Erythroblast (primary cell): ENCODE measurements around the gene PTPRT.
A peak's percentile ranks its signal among the peaks of the same experiment; 100 is the strongest.

Experiments
- DNase-seq, 2 experiments: peaks; one replicate each; lab custom pipeline; 2025; lab: John Stamatoyannopoulos, UW
- GATA1 ChIP-seq: IDR thresholded peaks from 2 replicates; pipeline ENCODE4 v1.6.1; 2011; ENCODE audit warnings: low read depth, mild to moderate bottlenecking, control low read depth, low read length, moderate library complexity
- POLR2A ChIP-seq: IDR thresholded peaks from 2 replicates; pipeline ENCODE4 v1.6.1; 2011; ENCODE audit warnings: mild to moderate bottlenecking, low read length

PTPRT gene

DNA sequence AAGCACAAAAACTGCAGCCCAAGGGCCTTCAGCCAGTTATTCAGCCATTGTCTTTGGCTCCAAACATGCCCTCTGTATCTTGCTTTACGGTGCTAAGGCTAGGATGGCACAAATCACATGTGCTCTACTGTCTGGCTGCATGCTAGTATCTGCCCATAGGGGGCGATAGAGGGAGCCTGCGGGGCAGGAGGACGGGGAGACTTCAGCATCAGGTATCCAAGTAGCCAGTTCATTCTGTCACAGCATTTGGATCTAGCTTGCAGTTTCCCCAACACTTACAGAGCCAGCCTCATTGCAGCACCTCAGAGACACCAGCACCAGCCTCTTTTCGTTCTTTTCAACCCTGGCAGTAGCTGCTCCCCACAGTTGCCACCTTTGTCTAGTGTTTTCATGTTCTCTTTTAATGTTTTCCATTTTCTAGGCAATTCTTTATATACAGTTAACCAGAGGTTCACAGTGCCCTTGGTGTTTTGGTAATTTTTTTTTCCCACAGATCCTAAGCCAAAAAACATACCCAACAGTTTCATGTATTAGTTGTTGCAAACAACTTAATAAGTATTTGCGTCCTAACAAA lies 705.9 kb downstream of the PTPRT start:
- TF ChIP-seq GATA1 (no peak), POLR2A (no peak)
- peak; percentile 21 to 43 for DNase-seq

DNA sequence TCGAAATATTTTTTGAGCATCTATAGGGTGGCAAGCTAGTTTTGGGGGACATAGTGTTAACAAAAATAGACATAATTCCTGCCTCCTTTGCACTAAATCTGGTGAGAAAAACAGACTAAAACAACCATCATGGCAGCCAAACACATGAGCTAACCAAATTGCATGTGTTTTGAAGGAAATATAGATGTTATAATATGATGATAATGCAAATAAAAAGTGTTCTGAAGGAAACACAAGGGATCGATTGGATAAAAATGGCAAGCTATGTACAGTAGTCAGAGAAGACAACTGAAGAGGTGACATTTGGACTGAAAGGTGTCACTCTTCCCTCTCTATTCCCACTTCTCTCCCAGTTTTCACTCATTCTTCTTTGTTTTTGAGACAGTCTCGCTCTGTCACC lies 706.9 kb downstream of the PTPRT start:
- no peak for TF ChIP-seq POLR2A
- TF ChIP-seq GATA1, result no peak
- no peak for DNase-seq

DNA sequence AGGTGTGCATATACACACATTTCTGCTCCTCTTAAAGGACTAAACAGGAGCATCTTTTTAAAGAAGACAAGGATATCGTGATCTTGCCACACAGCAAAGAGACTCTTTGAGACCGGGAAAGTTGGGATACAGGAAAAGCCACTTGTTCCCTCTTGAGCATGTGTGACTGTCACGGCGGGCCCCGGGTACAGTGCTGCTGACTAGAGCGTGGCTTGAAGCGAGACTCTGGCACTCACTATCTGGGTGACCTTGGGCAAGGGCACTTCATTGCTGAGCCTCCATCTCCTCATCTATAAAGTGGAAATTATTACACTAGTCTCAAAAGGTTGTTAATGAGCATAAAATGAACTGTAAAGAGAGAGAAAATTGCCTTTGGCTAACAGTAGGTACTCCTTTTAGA lies 713.9 kb downstream of the PTPRT start:
- TF ChIP-seq GATA1, result no peak
- TF ChIP-seq POLR2A, result no peak

DNA sequence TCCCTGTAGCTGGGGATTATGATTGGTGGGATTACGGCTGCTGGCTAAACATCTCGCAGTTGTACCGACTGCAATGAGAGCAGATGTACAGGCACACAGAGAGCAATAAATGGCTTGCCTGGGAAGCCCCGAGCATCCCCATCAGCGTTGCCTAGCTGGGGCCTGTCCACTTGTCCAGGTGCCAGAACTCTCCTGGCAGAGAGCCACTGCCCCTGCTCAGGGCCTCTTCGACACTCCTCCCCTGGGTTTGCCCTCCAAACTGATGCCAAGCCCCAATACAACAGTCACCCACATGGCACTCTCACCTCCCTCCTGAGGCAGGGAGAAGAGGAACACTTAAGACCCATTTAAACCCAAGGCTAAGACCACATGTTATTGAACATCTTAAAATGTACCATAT lies 715.1 kb downstream of the PTPRT start:
- TF ChIP-seq GATA1 (no peak), POLR2A (no peak)
- DNase-seq, result no peak

More for the DNA sequence above, 713.9 kb downstream of the PTPRT start:
- DNase-seq, result no peak

DNA sequence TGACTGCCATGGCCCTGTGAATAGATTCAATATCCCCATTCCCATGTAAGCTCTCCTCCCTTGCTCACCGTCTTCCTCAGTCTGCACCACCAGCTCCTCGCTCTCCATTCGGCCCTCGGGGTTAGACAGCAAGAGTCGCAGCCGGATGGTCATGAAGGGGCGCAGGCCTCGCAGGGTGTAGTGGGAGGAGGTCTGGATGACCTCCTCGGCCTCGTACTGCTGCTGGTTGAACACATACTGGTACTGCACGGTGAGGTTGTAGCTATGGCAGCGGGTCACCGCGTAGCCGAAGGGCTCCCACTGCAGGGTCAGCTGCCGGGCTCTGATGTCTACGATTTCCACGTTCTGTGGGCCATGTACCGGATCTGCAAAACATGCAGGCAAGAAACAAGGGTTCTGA lies 717.5 kb downstream of the PTPRT start:
- no peak for DNase-seq
- TF ChIP-seq GATA1, result no peak
- TF ChIP-seq POLR2A, result no peak

DNA sequence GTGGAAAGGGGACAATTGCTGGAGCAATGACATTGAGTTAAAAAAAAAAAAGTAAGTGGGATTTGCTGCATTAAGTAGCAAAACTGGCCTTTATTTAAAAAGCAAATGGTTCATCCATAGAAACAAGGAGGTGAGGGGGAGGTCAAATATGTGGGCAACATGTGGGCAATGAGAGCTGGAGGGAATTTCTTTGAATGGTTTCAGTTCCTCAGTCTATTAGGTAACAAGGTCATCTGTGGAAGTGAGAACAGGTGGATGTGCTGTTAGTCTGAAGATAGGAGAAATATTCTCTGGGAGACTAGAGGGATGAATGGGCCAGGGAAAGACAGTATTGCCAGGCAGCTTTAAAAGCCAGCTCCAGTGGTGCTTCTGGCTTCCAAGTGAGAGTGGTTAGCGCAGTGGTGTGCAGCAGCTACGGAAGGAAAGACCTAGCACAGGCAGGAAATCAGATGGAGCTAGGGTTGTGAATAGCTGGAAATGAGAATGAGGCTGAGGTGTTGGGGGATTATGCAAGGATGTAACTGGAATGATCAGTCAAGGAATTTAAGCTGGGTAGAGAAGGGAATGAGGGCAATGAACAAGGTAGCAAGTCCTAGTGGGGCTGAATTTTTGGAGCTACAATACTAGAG lies 727.6 kb downstream of the PTPRT start:
- TF ChIP-seq GATA1 (no peak), POLR2A (no peak)
- DNase-seq, result no peak

DNA sequence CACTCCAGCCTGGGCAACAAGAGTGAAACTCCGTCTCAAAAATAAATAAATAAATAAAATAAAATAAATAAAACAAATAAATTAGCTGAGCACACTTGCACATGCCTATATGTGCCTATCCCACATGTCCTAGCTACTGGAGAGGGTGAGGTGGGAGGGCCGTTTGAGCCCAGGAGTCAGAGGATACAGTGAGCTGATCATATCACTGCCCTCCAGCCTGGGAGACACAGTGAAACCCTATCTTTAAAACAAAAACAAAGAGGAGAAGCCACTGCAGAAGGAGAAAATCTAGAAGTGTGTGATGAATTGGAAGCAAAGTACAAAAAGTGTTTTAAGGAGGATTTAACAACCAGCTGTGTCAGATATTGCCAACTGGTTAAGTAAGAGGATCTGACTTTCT lies 728.4 kb downstream of the PTPRT start:
- no peak for DNase-seq
- TF ChIP-seq POLR2A, result no peak
- TF ChIP-seq GATA1, result no peak

DNA sequence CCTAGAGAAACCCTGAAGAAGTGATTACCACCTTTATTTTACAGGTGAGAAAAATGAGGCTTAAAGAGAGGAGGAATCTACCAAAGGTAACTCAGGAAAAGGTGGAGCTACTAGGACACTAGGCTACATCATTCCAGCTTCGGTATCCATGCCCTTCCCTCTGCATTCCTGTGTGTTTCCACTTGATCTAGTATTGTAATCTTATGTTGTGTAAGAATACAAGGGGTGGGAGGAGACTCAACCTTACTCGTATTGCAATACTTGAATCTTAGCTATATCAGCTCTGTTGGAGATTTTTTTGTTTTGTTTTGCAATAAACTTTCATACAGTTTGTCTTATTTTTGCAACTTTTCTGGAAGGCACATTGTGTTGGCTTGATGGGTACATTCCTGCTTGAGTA lies 742.4 kb downstream of the PTPRT start:
- TF ChIP-seq POLR2A, result no peak
- TF ChIP-seq GATA1, result no peak

DNA sequence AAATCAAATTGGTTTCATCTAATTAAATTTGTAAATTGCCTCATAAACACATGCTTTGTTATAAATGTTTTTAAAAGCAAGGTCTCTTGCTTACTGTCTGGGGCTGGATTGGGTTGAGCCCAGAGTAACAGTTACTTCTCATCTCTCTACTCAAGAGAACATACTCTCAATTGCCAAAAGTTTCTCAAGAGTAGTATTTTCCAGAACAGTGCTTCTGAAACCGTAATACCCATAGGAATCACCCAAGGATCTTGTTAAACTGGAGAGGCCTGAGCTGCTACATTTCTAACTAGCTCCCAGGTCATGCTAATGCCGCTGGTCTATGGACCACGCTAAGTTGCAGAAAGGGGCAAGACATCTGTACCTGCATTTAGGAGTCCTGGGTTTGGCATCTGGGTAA lies 744.9 kb downstream of the PTPRT start:
- DNase-seq, result no peak
- TF ChIP-seq POLR2A (no peak), GATA1 (no peak)

More for the DNA sequence above, 742.4 kb downstream of the PTPRT start:
- no peak for DNase-seq

DNA sequence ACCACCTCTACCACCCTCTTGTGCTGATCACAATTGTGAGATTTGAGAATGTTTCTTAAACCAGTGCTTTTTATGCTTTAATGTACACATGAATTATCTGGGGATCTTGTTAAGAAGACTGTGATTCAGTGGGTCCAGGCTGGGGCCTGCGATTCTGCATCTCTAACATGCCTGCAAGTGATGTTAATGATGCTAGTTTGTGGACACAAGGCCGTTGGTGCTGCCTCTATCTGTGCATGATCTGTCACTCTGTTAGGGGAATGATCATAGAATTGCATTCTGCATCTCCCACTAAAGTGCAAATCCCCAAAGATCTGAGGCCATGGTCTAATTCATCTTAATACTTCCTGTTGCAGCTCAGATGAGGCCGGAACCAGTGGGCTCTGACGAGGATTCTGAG lies 746.5 kb downstream of the PTPRT start:
- no peak for DNase-seq
- no peak for TF ChIP-seq POLR2A
- no peak for TF ChIP-seq GATA1

DNA sequence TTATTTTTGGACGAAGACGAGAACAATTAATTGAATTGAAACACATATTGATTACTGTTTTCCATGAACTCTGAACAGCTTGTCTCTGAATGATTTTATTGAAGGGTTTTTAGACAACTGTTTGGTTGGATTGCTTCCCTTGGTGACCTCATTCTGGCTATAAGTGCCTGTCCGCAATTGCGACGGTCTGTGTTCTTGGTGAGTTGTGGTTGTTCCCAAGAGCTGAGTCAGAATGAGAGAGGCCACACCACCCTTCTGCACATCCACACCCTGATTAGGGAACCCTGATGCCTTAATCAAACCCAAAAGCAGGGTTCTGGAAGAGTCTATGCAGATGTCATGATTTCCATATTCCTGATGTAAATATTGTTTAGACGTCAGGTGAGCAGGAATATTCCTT lies 747.0 kb downstream of the PTPRT start:
- TF ChIP-seq POLR2A, result no peak
- no peak for TF ChIP-seq GATA1
- DNase-seq, result no peak

DNA sequence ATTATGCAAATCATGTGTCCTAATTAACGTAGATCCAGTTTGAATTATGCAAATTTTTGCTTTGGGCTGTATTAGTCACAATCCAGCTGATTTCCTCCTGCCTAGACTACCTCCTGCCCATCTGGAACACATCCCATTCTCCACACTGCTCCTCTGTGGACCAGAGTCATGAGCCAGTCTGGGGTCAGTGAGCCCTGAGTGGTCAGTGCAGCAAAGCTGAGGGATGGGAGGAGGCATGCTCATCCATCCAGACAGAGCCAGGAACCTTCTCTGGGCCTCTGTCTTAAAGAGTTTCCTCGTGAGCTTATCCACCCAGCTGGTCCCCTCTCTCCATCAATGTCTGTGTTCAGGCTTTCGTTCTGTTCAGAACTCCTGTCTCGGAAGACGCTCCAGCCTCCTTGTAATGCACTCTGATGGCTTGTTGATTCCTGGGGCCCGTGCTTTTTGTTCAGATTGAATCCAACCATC lies 747.8 kb downstream of the PTPRT start:
- DNase-seq, result no peak
- no peak for TF ChIP-seq GATA1
- TF ChIP-seq POLR2A, result no peak

DNA sequence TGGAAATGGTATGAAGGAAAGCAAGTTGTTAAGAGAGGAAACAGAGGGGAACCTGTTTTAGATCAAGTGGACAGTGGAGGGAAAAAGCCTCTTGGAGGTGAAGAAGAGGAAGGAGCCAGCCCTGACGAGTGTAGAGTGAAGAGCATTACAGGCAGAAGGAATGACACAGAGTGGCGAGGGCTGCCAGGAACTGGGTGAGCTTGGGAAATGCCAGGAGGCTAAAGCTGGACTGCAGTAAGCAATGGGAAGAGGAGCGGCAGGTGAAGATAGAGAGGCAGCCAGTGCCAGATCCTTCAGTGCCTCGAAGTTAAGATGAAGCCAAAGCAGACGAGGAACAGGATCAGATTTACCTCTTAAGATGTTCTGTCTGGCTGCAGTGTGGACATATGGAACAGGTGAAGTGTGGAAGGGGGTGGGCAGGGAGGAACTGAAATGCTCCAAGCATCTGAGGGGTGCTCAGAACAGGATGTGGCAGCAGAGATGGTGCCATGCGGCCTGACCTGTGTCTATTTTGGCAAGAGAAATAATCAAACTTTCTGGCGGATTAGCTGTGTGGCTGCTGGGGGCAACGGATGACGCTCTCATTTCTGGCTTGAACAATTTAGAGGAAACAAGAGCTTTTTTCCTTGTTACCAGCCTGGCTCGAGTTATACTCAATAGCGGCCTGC lies 748.4 kb downstream of the PTPRT start:
- no peak for DNase-seq
- TF ChIP-seq POLR2A (no peak), GATA1 (no peak)

DNA sequence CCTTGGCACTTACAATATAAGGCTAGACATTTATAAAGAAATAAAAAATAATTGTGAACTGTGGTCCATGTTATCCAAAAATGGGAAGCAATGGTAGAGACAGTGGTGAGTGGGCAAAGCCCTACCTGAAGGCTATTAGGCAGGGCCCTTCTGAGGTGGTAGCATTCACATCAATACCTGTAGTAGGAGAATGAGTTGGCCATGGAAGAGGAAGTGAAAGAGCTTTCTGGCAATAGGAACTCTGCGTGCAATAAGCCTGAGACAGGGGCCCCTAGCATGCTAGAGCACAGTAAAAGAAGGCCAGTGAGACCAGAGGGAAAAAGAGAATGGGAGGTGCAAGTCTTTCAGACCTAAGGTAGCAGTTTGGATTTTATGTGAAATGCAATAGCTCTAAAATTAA lies 754.5 kb downstream of the PTPRT start:
- DNase-seq, result no peak

More for the DNA sequence above, 754.5 kb downstream of the PTPRT start:
- TF ChIP-seq POLR2A (no peak), GATA1 (no peak)
